Ishikawa (cell line): ENCODE measurements around the gene EML1.

ENCODE experiments used
- CEBPB ChIP-seq: IDR thresholded peaks from 2 replicates; pipeline ENCODE4 v1.6.1; 2012
- CREB1 ChIP-seq: IDR thresholded peaks from 2 replicates; pipeline ENCODE4 v1.6.1; 2012; ENCODE audit warnings: low read depth
- EP300 ChIP-seq: IDR thresholded peaks from 2 replicates; pipeline ENCODE4 v1.6.1; 2012; ENCODE audit warnings: borderline replicate concordance
- FOXM1 ChIP-seq: IDR thresholded peaks from 2 replicates; pipeline ENCODE4 v1.6.1; 2012; ENCODE audit warnings: low read depth, borderline replicate concordance
- NFIC ChIP-seq: IDR thresholded peaks from 2 replicates; pipeline ENCODE4 v1.6.1; 2012
- RAD21 ChIP-seq: IDR thresholded peaks from 2 replicates; pipeline ENCODE4 v1.6.1; 2012; ENCODE audit warnings: low read depth
- TAF1 ChIP-seq: IDR thresholded peaks from 2 replicates; pipeline ENCODE4 v1.6.1; 2012; ENCODE audit warnings: low read depth, mild to moderate bottlenecking
- TCF12 ChIP-seq: IDR thresholded peaks from 2 replicates; pipeline ENCODE4 v1.6.1; 2012; ENCODE audit warnings: low read depth
- YY1 ChIP-seq: IDR thresholded peaks from 2 replicates; pipeline ENCODE4 v1.6.1; 2012; ENCODE audit warnings: low read depth
- ZBTB7A ChIP-seq: IDR thresholded peaks from 2 replicates; pipeline ENCODE4 v1.6.1; 2012; ENCODE audit warnings: low read depth
- TF ChIP-seq, protein P1 (sequence below): IDR thresholded peaks from 2 replicates; pipeline ENCODE4 v1.6.1; 2012
- TF ChIP-seq, protein P2 (sequence below): IDR thresholded peaks from 2 replicates; pipeline ENCODE4 v1.6.1; 2012

DNA sequence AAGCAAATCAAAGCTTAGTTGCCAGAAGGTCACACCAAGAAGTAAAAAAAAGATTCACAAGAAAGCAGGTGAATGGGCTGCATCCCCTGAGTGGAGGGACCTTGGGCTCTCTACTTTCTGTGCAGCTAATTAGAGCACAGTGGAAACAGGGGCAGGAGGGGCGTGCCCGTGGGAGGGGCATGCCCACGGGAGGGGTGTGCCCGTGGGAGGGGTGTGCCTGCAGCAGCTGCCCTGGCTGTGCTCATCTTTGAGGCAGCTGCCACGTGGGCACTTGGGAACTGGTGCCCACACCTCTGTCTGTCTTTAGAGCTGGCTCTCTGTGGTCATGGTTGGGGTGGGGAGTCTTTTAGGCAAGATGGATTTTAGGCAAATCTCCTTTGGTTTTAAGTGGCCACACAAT lies 60.0 kb downstream of the EML1 start:
- TF ChIP-seq TAF1, result no peak
- TF ChIP-seq CEBPB, result no peak
- TF ChIP-seq, protein P1, sequence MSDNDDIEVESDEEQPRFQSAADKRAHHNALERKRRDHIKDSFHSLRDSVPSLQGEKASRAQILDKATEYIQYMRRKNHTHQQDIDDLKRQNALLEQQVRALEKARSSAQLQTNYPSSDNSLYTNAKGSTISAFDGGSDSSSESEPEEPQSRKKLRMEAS, result 0 out of 2 replicates have a peak, but pooled peaks have one; percentile 13
- no peak for TF ChIP-seq NFIC
- TF ChIP-seq ZBTB7A, result no peak
- TF ChIP-seq CREB1, result no peak
- TF ChIP-seq EP300, result no peak
- TF ChIP-seq TCF12, result no peak
- no peak for TF ChIP-seq FOXM1
- no peak for TF ChIP-seq RAD21
- no peak for TF ChIP-seq YY1
- TF ChIP-seq, protein P2, sequence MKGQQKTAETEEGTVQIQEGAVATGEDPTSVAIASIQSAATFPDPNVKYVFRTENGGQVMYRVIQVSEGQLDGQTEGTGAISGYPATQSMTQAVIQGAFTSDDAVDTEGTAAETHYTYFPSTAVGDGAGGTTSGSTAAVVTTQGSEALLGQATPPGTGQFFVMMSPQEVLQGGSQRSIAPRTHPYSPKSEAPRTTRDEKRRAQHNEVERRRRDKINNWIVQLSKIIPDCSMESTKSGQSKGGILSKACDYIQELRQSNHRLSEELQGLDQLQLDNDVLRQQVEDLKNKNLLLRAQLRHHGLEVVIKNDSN, result no peak
